G401.6 (cell line): ENCODE data around the gene ROBO2.

Source experiments
- FAIRE-seq: peaks from 2 replicates; lab custom pipeline; 2012; peaks lifted over from hg19 to GRCh38; lab: Jason Lieb, UNC

The ROBO2 gene

DNA sequence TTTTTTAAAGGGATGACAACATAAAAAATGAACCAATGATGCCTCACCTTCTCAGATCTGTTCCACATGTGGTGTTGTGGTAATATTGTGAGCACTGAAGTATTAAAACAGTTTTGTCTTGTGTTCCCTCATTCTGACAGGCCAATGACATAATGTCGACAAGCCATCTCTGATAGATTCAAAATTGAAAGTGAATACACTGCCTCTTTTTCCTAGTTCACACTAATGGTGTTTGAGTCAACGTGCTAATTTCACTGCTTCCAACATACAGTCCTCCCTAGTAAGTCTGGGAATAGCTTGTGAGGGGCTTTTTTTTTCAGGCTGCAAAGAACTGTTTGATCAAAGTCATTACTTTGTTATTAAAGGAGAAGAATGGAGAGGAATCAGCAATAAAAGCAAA is 82.8 kb downstream of the ROBO2 start:
- no peak for FAIRE-seq

DNA sequence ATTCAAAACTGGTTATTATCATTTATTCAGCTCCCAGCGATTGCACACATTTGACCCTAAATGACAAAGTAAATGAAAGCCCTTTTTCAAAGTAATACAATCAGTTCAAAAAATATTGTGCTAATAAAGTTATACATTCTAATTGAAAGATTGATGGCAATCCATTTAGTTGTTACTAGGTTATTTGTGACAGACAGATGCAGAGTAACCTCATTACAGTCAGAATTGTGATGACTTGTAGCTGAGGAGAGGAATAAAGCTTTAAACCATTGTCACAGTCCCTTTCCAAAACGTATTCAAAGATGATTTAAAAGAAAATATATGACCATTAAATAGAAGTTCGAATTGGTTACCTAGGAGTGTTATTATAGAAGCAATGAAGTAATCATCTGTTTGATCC is 86.1 kb downstream of the ROBO2 start:
- no peak for FAIRE-seq

DNA sequence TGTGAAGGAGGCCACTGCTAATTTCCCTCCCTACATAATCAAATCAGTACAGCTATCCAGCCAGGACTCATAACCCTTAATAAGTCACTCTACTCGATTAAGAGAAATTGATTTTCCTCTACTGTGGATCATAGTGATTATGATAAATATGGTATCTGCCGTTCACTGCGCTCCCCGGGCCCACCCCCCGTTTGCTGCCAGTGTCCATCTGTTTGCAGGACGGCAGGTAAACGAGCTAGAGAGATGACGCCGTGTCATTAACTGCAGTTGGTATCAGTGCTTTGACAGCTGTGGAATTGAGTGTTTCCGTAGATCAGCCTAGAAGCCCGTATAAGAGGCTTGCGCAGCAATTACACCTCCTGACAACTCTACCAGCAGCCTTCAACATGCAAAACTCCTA is 94.9 kb downstream of the ROBO2 start:
- no peak for FAIRE-seq

DNA sequence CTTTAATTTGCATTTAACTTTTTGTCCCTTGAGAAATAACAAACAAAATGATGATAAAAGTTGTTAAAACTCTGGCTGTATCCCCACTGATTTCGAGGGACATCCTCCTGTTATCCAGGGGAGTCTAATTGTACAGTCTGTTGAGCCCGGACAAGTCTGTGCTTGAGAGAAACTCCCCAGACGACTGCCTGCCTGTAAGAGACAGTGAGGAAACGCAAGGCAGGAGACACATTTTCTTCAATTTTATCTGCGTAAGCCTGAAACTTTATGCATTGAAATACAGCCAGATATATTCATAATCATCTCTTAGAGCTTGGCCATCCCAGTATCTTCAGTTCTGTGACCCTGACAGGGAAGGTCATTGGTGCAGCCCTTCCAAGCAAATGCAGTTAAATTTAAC is 97.7 kb downstream of the ROBO2 start:
- FAIRE-seq = no peak

DNA sequence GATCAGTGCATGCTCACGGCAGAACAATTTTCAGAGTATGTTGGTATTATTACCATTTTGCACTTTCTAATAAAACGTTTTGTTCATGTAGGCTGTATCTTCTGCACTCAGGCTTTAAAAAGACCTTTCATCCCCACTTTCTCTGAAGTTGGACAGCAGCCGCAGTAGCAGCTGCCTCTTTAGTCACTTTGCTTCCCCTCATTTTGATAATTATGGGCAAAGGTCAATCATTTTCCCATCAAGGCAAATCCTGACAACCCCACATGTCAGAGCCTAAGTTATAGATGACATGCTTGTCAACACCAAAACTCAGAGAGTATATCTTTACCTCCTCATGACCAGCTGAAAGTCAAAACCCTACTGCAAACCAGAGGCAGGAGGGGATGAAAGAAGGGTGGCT is 99.7 kb downstream of the ROBO2 start:
- FAIRE-seq = no peak

DNA sequence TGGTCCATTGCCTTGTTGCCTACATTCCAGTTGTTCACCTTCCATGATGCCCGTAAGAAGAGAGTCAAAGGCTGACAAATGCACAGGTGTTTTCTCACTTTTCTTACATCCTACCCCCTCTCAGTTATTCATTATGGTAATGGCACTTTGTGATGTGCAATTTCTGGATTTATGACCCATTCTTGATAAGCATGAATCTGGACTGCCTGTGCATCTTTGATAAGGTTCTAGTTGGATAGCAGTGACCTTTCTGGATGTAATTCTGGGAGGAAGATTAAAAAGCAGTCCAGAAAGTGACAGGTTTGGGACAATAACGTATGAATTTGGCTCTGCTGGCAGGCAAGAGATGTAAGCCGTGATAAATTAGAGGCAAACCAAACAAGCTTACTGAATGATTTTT is 101.5 kb downstream of the ROBO2 start:
- FAIRE-seq = no peak

DNA sequence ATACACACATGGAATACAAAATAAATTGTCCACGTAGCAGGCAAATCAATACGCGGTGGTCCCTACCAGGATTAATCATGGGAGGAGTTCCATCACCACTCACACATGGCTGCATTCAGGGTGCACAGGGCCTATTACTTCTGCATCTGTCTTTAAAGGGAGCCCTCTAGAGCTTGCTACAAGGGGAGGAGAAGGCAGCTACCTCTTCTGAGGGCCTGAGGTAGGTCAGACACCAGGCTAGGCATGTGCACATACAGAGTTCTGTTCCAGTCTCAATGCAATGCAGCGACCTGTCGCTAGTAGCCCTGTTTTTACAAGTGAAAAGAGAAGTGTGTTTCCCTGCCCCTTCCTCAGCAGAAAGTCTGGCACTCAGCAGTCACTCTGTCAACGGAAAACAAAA is 102.7 kb downstream of the ROBO2 start:
- no peak for FAIRE-seq

DNA sequence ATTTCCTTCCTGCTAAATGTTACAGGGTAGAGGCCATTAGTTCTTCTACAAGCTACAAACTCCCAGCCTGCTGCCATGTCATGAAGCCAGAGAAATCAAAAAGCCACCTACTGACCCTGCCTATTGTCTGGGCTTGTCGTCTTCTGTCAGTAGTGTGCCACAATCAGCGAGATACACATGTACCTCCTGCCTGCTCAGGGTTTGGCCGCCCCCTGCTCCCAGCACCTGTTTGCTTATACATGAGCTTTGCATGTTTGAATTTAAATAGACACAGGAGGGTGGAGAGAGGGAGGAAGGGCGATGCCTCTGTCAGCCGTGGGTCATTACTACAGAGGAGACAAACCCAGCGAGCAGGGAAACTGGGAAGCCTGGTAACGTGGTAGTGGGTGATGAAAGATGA is 106.1 kb downstream of the ROBO2 start:
- FAIRE-seq = no peak

DNA sequence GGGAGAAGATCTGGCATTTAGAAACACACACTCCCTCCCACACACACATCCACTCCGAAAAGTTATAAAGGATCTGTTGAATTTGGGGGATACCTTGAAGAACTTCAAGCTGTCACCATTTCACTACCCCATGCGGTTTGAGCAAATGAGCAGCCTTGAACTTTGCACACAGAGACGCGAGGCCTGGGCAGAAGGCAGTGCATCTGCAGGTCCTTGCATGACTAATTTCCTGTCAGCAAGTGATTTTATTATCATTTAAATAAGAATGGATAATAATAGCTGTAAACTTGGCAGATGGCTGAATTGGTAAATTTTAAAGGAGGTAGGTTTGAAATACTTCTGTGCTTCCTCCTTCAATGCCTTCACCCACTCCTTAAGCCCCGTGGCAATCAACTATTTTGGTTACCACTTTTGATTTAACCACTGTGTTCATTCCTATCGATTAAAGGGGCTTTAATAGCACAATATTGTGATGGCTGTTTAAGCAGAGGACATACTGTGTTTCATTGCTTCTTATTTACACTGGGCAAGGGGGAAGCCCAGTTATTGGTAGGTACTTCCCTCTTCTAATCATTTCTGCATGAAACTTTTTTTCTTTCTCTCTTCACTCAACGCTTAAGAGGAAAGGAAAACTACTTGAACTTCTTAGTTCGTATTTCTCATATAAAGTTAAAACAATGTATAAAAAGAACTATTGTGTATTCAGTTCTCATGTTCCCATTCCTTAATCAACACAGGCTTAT is 108.1 kb downstream of the ROBO2 start:
- no peak for FAIRE-seq

DNA sequence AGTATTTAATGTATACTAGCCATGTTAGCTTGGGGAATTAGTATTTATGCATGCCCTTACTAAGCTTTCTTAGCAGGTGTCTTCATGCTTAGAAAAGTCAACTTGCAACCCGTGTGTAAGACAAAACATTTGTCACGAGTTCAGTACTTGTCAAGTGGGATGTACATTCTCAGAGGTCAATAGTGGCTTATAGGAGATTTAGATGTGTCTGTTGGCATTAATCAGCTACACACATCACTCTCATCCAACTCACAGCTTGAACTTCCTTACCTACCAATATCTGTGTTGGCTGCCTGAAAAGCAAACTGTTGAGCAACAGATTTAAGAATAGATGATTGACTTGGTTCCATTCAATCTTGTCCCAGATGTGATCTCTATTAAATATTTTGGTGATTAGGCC is 109.5 kb downstream of the ROBO2 start:
- FAIRE-seq = no peak

DNA sequence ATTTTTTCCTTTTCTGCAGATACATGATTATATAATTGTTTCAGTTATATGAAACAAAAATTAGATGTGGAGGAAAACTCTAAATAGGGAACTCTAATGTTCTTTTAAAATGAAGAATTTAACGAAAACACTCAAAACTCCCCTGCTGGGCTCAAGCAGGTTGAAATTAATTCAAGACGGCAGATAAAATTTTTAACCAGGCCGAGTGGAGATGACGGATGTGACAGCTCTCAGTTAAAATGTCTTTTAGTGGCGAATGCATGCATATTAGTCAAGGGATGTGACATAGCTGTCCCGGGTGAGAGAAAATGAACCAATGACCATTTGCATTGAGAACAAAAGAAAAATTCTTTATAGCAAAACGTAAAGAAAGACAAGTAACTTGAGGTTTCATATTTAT is 110.1 kb downstream of the ROBO2 start:
- no peak for FAIRE-seq

DNA sequence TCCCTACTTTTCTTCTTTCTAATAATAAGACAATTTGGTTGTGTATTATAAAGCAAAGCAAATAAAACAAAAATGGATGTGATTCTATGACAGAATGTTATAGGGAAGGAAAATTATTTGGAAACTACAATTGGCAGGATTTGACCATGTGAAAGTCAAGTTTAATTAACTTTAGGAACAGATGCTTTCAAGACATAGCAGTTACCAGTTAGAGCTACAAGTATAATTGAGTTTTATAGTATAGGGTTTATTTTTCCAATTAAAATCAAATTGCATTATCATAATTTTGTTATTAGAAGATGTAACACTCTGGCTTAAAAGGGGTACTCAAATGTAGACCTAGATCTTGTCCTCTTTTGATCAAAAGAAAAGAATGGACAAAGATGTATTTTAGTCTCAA is 110.9 kb downstream of the ROBO2 start:
- FAIRE-seq = no peak

DNA sequence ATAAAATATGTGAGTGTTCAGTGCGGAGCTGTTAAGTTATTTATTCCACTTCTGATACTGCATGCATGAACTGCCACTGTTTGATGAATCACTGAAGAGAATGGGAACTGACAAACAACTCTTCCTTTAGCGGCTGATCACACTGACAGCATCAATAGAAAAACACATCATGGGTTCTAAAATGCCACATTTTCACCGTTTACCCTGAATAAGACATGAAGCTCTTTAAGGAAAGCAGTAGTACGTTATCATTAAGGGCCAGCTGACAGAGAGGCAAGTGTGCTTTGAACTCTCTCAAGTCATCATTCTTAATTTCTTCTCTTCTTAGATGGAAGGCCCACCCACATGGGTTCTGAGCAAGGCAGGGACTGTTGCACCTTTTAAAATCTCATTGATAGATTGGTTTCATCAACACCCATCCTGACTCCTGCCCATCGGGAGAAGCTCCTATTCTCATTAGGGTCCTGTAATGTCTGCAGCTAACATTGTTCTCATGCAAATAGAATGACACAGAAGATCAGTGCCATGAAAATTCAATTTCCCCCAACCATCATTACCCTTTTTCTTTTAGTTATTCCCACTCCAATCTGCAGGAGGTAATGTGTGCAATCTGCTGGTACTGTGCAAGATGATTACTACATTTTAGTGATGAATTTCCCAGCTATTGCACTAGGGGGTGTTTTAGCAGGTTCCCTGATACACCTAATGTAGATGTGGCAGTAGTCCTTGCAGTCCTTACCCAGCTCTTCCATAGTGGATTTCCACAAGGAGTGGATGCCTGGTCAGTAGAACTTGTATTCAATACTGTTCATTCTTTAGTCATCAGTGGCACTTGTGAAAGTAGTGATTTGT is 119.1 kb downstream of the ROBO2 start:
- FAIRE-seq = no peak

DNA sequence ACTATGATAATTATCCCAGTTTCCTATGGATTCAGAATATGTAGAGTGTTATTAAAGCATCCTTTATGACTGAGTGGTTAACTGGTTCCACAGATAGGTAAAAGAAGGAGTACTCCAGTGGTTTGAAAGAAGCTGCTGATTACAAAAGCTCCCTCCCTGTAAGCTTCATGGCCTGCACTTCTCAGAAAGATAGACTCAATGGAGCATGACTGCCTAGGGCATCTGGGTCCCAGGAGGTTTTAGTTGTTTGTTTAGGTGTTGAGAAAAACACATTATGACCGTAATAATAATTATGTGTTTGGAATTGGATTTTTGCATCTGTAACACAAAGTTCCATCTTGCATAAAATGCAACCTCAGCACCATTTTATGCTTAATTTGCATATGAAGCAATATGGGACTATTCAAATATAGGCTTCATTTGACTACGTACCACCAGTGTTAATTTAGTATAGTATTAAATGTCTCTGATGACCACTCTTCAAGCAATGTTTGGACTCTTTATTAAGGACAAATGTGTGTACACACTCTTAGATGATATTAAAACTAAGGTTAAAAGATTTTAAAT is 121.1 kb downstream of the ROBO2 start:
- FAIRE-seq = no peak

DNA sequence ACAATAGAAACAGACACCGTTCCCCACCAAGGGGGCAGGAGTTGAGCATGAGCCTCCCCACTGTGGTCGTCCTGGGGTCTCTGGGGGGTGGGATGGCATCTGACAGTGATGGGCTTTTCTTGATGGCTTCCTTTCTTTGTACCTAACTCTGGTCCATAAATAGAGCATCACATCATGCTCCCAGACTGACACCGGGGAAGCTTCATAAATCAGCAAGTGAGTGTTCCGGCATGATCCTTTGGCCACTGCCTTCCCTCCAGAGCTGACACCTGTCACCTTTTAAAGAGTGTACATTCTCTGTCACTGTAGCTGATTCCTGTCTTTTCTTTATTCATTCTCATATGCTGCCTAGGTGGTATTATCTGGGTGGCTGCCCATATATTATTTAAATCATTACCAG is 129.9 kb downstream of the ROBO2 start:
- no peak for FAIRE-seq

DNA sequence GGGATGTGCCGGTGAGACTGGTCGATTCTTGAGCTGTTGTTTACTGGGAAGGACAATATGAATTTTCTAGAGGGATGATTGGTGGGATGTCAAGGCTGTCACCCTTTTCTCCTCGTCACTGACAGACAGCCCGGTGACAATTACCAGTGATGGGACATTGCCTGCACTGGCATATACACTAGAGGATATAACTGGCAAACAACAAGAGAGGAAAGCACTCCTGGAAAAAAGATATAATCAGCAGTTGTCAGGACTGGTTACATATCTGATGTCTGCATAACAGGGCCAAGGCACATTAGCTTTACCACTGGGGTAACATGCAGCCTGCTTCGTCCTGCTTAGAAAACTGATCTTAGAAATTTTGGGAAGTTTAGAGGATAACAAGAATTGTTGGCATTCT is 131.1 kb downstream of the ROBO2 start:
- no peak for FAIRE-seq

DNA sequence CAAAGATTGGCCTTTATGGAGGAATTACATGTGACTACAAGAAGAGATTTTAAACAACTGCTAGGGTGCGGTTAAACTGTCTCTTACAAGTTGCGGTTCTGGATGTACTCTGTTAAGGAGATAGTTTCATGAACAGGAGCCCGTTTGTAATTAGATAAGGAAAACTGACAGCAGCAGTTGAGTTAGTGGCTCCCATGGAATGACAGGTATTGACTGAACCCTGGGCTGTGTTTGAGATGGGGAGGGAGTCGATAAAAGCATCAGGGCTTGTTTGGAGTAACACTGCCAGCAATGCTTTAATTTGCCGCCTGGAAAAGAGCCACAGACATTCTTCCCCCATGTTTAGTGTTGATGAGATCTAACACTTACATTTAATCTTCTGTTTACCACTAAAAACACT is 139.9 kb downstream of the ROBO2 start:
- FAIRE-seq = no peak

DNA sequence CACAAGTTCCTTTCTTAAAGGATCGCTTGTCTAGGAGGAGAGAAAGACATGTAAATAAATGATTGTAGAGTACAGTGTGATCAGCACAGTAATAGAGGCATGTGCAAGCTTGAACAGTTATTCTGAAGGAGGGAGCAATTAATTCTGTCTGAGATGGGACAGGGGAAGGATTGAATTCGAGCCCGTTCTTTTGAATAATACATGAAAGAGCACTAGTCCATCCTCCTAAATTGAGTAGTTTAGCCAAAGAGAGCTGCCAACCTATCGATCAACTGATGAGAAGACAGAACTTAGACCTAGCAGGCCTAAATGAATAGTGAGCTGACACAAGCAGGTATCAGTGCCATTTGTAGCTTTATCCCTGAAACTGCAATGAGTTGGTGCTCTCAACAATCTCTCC is 142.4 kb downstream of the ROBO2 start:
- no peak for FAIRE-seq

DNA sequence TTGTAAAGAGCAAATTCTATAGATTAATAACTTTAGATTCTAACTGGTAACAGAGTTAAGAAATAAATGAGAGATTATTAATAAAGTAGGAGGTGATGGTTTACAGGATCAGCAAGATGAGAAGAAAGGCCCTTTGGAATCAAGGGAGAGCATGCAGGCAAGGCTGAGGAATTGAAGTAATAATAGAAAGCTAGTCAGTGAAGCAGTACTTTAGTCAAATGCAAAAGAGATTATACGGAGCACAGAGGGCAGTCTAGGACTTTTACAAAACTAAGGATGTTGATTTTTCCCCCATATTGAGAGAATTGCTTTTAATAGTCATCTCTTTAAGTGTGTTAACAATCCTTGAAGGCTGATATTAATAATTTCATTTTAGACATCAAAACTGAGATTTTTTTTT is 146.4 kb downstream of the ROBO2 start:
- no peak for FAIRE-seq

DNA sequence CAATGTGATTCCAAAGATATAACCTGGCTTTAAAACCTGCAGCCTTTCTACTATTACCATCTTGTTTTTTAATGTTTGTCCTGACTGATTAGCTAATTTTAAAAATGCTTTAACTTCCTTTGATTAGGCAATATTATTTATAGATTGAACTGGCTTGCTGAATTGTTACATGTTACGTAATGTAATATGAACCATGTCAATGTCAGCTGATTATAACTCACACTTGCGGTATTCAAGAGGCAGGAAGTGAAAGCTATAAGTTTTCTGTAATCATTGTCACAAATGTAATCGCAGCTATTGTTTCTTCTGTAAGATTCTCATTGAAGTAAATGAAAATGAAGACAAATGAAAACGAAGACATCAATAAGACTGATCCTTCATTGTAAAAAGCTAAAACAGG is 146.8 kb downstream of the ROBO2 start:
- no peak for FAIRE-seq

DNA sequence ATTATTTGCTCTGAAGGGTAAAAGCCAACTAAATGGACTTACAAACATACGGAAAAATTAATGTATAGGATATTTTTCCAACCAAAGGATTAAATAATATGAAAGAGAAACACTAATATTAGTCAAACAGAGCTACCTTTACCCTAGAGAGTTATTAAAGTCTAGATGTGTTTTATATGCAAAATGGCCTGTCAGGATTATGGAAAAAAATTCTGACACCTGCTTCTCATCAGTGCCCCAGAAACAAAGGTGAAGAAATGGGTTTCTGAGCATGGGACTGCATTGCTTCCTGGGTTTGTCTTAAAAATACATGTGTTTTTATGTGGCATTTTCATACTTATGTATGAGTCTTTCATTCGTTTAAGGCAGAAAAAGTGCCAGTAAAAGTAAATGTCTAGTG is 148.3 kb downstream of the ROBO2 start:
- FAIRE-seq = no peak

DNA sequence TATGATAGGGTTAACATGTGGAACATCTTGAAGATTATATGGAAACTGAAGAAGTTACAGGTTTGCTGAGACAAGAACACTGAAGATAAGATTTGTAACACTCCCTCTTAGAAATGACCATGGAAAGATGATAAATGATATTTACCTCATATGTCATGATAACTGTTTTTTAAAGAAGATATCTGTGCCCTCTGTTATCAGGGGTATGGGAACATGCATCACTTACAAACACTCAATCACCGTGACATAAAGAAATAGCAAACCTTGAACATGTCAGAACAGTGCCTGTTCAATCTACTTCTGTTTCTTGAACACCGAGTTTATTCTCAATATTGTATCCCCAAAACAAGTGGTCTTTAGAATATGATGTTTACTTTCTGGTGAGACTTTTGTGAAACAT is 149.4 kb downstream of the ROBO2 start:
- FAIRE-seq = no peak

DNA sequence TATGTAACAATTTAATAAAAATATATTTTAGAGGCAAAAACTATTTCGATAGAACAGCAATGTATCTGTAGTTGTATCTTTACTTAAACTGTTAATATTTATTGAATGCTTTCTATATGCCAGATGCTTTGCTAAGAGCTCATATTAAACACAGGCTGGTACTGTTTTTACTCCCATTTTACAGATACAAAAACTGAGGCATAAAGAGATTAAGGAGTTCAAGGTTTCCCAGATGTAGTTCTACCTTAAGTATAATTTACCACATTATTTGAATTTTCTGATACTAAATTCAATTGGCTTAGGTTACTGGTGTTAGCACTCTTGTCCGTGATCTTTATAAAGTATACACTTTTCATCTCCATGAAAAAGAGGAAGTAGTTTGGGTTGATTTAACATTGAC is 149.8 kb downstream of the ROBO2 start:
- no peak for FAIRE-seq

DNA sequence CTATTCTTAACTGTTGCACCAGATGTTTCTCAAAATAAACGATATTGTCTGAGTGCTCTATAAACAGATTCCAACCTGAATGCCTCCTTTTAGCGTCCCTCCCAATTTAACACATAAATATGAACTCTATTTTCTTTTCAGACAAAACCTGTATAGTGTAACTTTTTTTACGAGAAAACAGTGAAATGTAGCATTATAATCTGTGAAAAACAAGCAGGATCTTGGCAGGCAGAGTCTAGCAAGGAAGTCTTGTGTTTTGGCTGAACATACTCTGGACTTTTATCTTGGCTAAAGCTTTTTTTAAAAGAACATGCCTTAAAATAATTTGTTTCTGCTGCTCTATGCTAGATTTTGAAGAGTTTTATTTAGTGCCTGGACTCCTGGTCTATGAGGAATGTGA is 150.5 kb downstream of the ROBO2 start:
- no peak for FAIRE-seq
